H9 (cell line): ENCODE results near the gene E4F1. TPM values are rescaled to one million over a fixed set of nuclear protein-coding genes. Genes with fewer than 3 reads are reported as not detected.

Source experiments
- DNase-seq: peaks from one replicate; pipeline ENCODE4 v3.0.0-alpha.2; 2017
- H2AFZ ChIP-seq: one replicate; pipeline ENCODE4 v1.6.1; 2013; ENCODE audit warnings: mild to moderate bottlenecking, low read length, control low read depth, moderate library complexity
- H2AK5ac ChIP-seq: 2 replicates; pipeline ENCODE4 v1.6.1; 2013; ENCODE audit warnings: low read length, control low read depth, mixed read lengths; ENCODE audit not compliant: insufficient read length
- H2BK120ac ChIP-seq: one replicate; pipeline ENCODE4 v1.6.1; 2013; ENCODE audit warnings: low read depth, mild to moderate bottlenecking, low read length, control low read depth, inconsistent platforms; ENCODE audit not compliant: poor library complexity, severe bottlenecking
- H2BK12ac ChIP-seq: 2 replicates; pipeline ENCODE4 v1.6.1; 2013; ENCODE audit warnings: low read length, control low read depth, mixed read lengths, low read depth; ENCODE audit not compliant: insufficient read length
- H2BK15ac ChIP-seq: 2 replicates; pipeline ENCODE4 v1.6.1; 2013; ENCODE audit warnings: low read depth, low read length, control low read depth
- H2BK20ac ChIP-seq: one replicate; pipeline ENCODE4 v1.6.1; 2013; ENCODE audit warnings: low read depth, mild to moderate bottlenecking, low read length, control low read depth, inconsistent platforms; ENCODE audit not compliant: poor library complexity, severe bottlenecking
- H2BK5ac ChIP-seq: 2 replicates; pipeline ENCODE4 v1.6.1; 2013; ENCODE audit warnings: low read length, control low read depth, mixed read lengths; ENCODE audit not compliant: insufficient read length
- H3K14ac ChIP-seq: 2 replicates; pipeline ENCODE4 v1.6.1; 2013; ENCODE audit warnings: low read length, control low read depth; ENCODE audit not compliant: insufficient read depth
- H3K18ac ChIP-seq: 2 replicates; pipeline ENCODE4 v1.6.1; 2013; ENCODE audit warnings: low read depth, mild to moderate bottlenecking, mixed read lengths, low read length, control low read depth; ENCODE audit not compliant: insufficient read length
- H3K23ac ChIP-seq: 2 replicates; pipeline ENCODE4 v1.6.1; 2013; ENCODE audit warnings: low read length, control low read depth, mixed read lengths, low read depth; ENCODE audit not compliant: insufficient read length
- H3K23me2 ChIP-seq: 2 replicates; pipeline ENCODE4 v1.6.1; 2013; ENCODE audit warnings: low read depth, mild to moderate bottlenecking, mixed read lengths, low read length, control low read depth; ENCODE audit not compliant: insufficient read length, poor library complexity, severe bottlenecking
- H3K27ac ChIP-seq: 2 replicates; pipeline ENCODE4 v1.5.1; 2013; ENCODE audit warnings: low read length, control low read depth, mixed read lengths, low read depth; ENCODE audit not compliant: insufficient read length
- H3K27me3 ChIP-seq: 2 replicates; pipeline ENCODE4 v1.6.1; 2013; ENCODE audit warnings: low read length, control low read depth, inconsistent platforms; ENCODE audit not compliant: insufficient read depth
- H3K4ac ChIP-seq: 2 replicates; pipeline ENCODE4 v1.6.1; 2013; ENCODE audit warnings: low read depth, mild to moderate bottlenecking, control low read depth, inconsistent platforms, low read length, moderate library complexity
- H3K4me1 ChIP-seq: 2 replicates; pipeline ENCODE4 v1.6.1; 2013; ENCODE audit warnings: low read length, control low read depth, inconsistent platforms; ENCODE audit not compliant: insufficient read depth
- H3K4me2 ChIP-seq: 2 replicates; pipeline ENCODE4 v1.6.1; 2013; ENCODE audit warnings: low read length, control low read depth, mixed read lengths; ENCODE audit not compliant: insufficient read length, insufficient read depth
- H3K56ac ChIP-seq: 2 replicates; pipeline ENCODE4 v1.6.1; 2013; ENCODE audit warnings: low read depth, mild to moderate bottlenecking, mixed read lengths, low read length, control low read depth; ENCODE audit not compliant: insufficient read length
- H3K79me1 ChIP-seq: 2 replicates; pipeline ENCODE4 v1.6.1; 2013; ENCODE audit warnings: low read depth, mild to moderate bottlenecking, moderate library complexity, low read length, control low read depth, inconsistent platforms; ENCODE audit not compliant: insufficient read depth, poor library complexity, severe bottlenecking
- H3K79me2 ChIP-seq: 2 replicates; pipeline ENCODE4 v1.6.1; 2013; ENCODE audit warnings: low read length, control low read depth, inconsistent platforms; ENCODE audit not compliant: insufficient read depth
- H3K9ac ChIP-seq: 2 replicates; pipeline ENCODE4 v1.6.1; 2013; ENCODE audit warnings: low read length, control low read depth, mixed read lengths; ENCODE audit not compliant: insufficient read length; ENCODE audit errors: extremely low read depth
- H3K9me3 ChIP-seq: one replicate; pipeline ENCODE4 v1.6.1; 2013; ENCODE audit warnings: low read depth, low read length, inconsistent platforms; ENCODE audit not compliant: control insufficient read depth
- H3T11ph ChIP-seq: one replicate; pipeline ENCODE4 v1.6.1; 2013; ENCODE audit warnings: mild to moderate bottlenecking, low read length, control low read depth, inconsistent platforms
- H4K20me1 ChIP-seq: one replicate; pipeline ENCODE4 v1.6.1; 2013; ENCODE audit not compliant: control insufficient read depth, insufficient read length, insufficient read depth
- H4K5ac ChIP-seq: 2 replicates; pipeline ENCODE4 v1.6.1; 2013; ENCODE audit warnings: low read depth, mild to moderate bottlenecking, mixed read lengths, low read length, control low read depth; ENCODE audit not compliant: insufficient read length
- H4K8ac ChIP-seq: replicated peaks from 2 replicates; pipeline ENCODE4 v1.6.1; 2013; ENCODE audit warnings: low read length, control low read depth, mixed read lengths, low read depth; ENCODE audit not compliant: insufficient read length
- H4K91ac ChIP-seq: 2 replicates; pipeline ENCODE4 v1.6.1; 2013; ENCODE audit warnings: low read depth, mild to moderate bottlenecking, moderate library complexity, mixed read lengths, low read length, control low read depth; ENCODE audit not compliant: insufficient read length
- H3K27ac Mint-ChIP-seq, 3 experiments: 2 replicates in 2 of 3; 3 replicates in 1 of 3; pipeline ENCODE4 v1.8.0; 2020 to 2021; ENCODE audit warnings: mixed read lengths in 3 of 3, mild to moderate bottlenecking in 1 of 3, moderate library complexity in 1 of 3
- H3K27me3 Mint-ChIP-seq: 2 replicates; pipeline ENCODE4 v1.8.0; 2021; ENCODE audit warnings: low read depth, mild to moderate bottlenecking, moderate library complexity, mixed read lengths
- H3K36me3 Mint-ChIP-seq, 3 experiments: 2 replicates in 2 of 3; 3 replicates in 1 of 3; pipeline ENCODE4 v1.8.0; 2020 to 2021; ENCODE audit warnings: low read depth in 3 of 3, mixed read lengths in 3 of 3; ENCODE audit not compliant: insufficient read depth in 1 of 3
- H3K4me1 Mint-ChIP-seq, 2 experiments: 2 replicates each; pipeline ENCODE4 v1.8.0; 2020; ENCODE audit warnings: mixed read lengths in 2 of 2
- H3K4me3 Mint-ChIP-seq, 2 experiments: 2 replicates in 1 of 2; 3 replicates in 1 of 2; pipeline ENCODE4 v1.8.0; 2020 to 2021; ENCODE audit warnings: mild to moderate bottlenecking in 2 of 2, mixed read lengths in 2 of 2, moderate library complexity in 1 of 2
- H3K9me3 Mint-ChIP-seq, 2 experiments: 2 replicates in 1 of 2; 3 replicates in 1 of 2; pipeline ENCODE4 v1.8.0; 2020; ENCODE audit warnings: mild to moderate bottlenecking in 2 of 2, mixed read lengths in 2 of 2, moderate library complexity in 1 of 2
- WGBS: extraction: QIAGEN DNeasy Blood & Tissue Kit; methylation state at CpG from one replicate; pipeline ENCODE4 v1.1.7; 2013; ENCODE audit warnings: missing lambda C conversion rate, low lambda C conversion rate, mixed read lengths; ENCODE audit not compliant: insufficient read length; ENCODE audit errors: extremely low coverage; 5-methylcytosine and 5-hydroxymethylcytosine counted together
- total RNA-seq: library from RNA; stranded (reverse); gene quantifications from 2 replicates; pipeline ENCODE4 v1.2.1, GENCODE V29; 2021
- TF ChIP-seq, protein P1 (sequence below): fragments of 200-600 bp; sonication (generic); conservative IDR thresholded peaks from 3 replicates; pipeline ENCODE4 v1.8.0; 2021; ENCODE audit warnings: antibody characterized with exemption, mild to moderate bottlenecking

Gene E4F1
- total RNA-seq, 1 experiment from 2014 or later = 35.9 TPM

DNA sequence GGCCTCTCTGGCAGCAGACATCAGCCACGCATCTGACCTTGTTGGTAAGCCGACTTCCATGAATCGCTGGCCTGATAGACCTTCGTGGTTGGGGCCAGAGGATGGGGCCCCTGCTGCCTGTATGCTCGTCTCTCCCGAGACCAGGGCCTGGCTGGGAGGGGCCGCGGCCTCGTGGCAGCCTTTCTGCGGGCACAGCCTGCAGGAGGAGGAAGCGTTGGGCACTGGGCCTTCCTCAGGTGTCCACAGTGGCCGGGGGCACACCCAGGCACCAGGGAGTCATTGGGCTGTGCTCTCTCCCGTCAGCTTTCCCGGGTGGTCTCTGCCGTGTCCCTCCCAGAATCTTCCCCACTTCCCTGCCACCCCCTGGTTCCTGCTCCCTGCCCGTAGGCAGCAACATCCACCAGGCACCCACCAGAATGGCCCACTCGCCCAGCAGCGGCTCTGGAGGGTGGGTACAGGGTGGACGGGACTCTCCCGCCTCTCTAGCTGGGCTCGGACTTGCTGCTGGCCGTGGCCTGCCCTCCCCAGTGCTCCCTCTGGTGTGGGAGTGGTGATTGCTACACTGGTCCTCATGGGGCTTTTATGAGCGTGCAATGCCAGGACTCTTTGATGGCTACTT lies 6.3 kb downstream of the E4F1 start:
- no peak overlapping the region for H3K14ac ChIP-seq
- no peak overlapping the region for H4K5ac ChIP-seq
- no peak overlapping the region for H2BK5ac ChIP-seq
- H4K20me1 ChIP-seq = no peaks in the 10 kb centered on the region
- no peaks in the 10 kb centered on the region for H3K79me1 ChIP-seq
- no peak for DNase-seq
- peaks cover 3% of the 10 kb centered on the region; the same call in 1 of the 2 replicates for H3K79me2 ChIP-seq
- H3T11ph ChIP-seq = no peak overlapping the region
- H4K91ac ChIP-seq = no peak overlapping the region
- H3K23me2 ChIP-seq = no peaks in the 10 kb centered on the region
- H3K23ac ChIP-seq = no peak overlapping the region
- H3K18ac ChIP-seq = no peak overlapping the region
- no peak overlapping the region for H4K8ac ChIP-seq
- TF ChIP-seq, protein P1, sequence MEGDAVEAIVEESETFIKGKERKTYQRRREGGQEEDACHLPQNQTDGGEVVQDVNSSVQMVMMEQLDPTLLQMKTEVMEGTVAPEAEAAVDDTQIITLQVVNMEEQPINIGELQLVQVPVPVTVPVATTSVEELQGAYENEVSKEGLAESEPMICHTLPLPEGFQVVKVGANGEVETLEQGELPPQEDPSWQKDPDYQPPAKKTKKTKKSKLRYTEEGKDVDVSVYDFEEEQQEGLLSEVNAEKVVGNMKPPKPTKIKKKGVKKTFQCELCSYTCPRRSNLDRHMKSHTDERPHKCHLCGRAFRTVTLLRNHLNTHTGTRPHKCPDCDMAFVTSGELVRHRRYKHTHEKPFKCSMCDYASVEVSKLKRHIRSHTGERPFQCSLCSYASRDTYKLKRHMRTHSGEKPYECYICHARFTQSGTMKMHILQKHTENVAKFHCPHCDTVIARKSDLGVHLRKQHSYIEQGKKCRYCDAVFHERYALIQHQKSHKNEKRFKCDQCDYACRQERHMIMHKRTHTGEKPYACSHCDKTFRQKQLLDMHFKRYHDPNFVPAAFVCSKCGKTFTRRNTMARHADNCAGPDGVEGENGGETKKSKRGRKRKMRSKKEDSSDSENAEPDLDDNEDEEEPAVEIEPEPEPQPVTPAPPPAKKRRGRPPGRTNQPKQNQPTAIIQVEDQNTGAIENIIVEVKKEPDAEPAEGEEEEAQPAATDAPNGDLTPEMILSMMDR = no peak
- H2AK5ac ChIP-seq = no peak overlapping the region
- H2AFZ ChIP-seq = no peak overlapping the region
- Mint-ChIP-seq H3K4me1 (no peaks in the 10 kb centered on the region; a peak in 1 of 4 replicates), H3K9me3 (no peaks in the 10 kb centered on the region), H3K27me3 (no peaks in the 10 kb centered on the region; the same call in 1 of the 2 replicates), H3K36me3 (peaks cover 0 to 25% (median 14%) of the 10 kb centered on the region in 3 experiments; a peak in 6 of 7 replicates), H3K27ac (peak overlapping the region in 1 of 3 experiments; percentile 64; a peak in 1 of 7 replicates), H3K4me3 (no peak overlapping the region)
- no peak overlapping the region for H2BK15ac ChIP-seq
- H2BK12ac ChIP-seq = no peak overlapping the region
- no peak overlapping the region for H2BK120ac ChIP-seq
- WGBS = no CpG with 5 or more reads among the region's 23 CpGs
- no peak overlapping the region for H3K56ac ChIP-seq
- no peak overlapping the region for H2BK20ac ChIP-seq
- H3K27ac ChIP-seq = no peak overlapping the region
- H3K9ac ChIP-seq = no peak overlapping the region
- H3K9me3 ChIP-seq = no peaks in the 10 kb centered on the region
- no peak overlapping the region for H3K4me2 ChIP-seq
- no peak overlapping the region for H3K4ac ChIP-seq
- H3K4me1 ChIP-seq = no peaks in the 10 kb centered on the region
- no peaks in the 10 kb centered on the region for H3K27me3 ChIP-seq
